Lower leg skin (tissue), 4 donors: Measurements from ENCODE around the gene CCDC40. TPM values are rescaled to one million over a fixed set of nuclear protein-coding genes. Genes with fewer than 3 reads are reported as not detected.

Experiments used
- DNase-seq, 2 donors: peaks; one replicate each; pipeline ENCODE4 v3.0.0-alpha.2; 2019; ENCODE audit warnings: low spot score in 2 of 2
- H3K4me3 ChIP-seq: fragments of 200-600 bp; sonication (generic); 2 replicates; pipeline ENCODE4 v1.5.1; 2017; ENCODE audit warnings: mild to moderate bottlenecking, low read depth; ENCODE audit not compliant: poor library complexity, severe bottlenecking
- CTCF ChIP-seq, 3 donors: fragments of 450-650 bp; IDR thresholded peaks; one replicate each; pipeline ENCODE4 v1.5.1; 2016; ENCODE audit warnings: antibody characterized with exemption in 3 of 3, mild to moderate bottlenecking in 3 of 3, moderate library complexity in 2 of 3
- POLR2A ChIP-seq, 2 donors: fragments of 450-650 bp; IDR thresholded peaks; one replicate each; pipeline ENCODE4 v1.6.1; 2016 to 2017; ENCODE audit warnings: antibody characterized with exemption in 2 of 2, mild to moderate bottlenecking in 1 of 2, moderate library complexity in 1 of 2
- WGBS, 2 donors: methylation state at CpG; one replicate each; pipeline ENCODE4 v1.1.5; 2018; 5-methylcytosine and 5-hydroxymethylcytosine counted together
- intact Hi-C: fragments of 100-400 bp; cut with DNase I; formaldehyde crosslinking; loops from one replicate; pipeline ENCODE4 v1.15.0; 2023; ENCODE audit warnings: low total_unique reads
- total RNA-seq, 4 donors: library from RNA; depleted of rRNA; stranded (reverse); fragments of >200 nt; gene quantifications; one replicate each; pipeline ENCODE4 v1.1.0, GENCODE V29; 2016

The CCDC40 gene
- total RNA-seq, 4 donors from 2014 or later: 1.2 to 5.8 (median 2.1) TPM

DNA sequence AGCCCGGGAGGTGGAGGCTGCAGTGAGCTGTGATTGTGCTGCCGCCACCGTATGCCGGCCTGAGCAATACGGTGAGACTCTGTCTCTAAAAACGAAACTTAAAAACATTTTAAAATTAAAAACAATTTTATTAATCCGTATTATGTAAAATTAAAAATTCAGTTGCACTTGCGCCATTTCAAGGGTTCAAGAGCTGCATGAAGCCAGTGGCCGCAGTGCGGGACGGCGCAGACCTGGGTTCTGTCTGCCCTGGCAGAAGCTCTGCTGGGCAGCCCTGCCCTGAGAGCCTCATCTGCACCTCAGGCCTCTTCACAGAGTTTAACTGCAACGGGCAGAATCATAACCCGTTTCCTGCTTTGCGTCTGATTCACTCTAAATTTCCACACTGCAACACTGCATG lies 32.5 kb upstream of the CCDC40 start:
- TF ChIP-seq CTCF (IDR thresholded peaks at IDR 0.05) (no peak), POLR2A (IDR thresholded peaks at IDR 0.05) (no peak)
- DNase-seq: no peak
- intact Hi-C loops: no loop called here
- 95% methylated on average over 15 of the region's 15 CpGs for WGBS, 2 donors
- H3K4me3 ChIP-seq: no peak overlapping the region

GRCh38 chr17:80005360-80006338 lies 30.8 kb upstream of the CCDC40 start:
- TF ChIP-seq CTCF (IDR thresholded peaks at IDR 0.05): peak in 1 of 3 donors; percentile 55
- no peak for TF ChIP-seq POLR2A (IDR thresholded peaks at IDR 0.05)
- DNase-seq: no peak
- intact Hi-C loops: loop anchor here (5.0 kb wide), 1 partner anchor 42 kb away; no protein-coding TSS in a partner anchor
- 47 to 55% methylated on average over 30 to 37 of the region's 37 CpGs for WGBS, 2 donors
- H3K4me3 ChIP-seq: no peak overlapping the region

DNA sequence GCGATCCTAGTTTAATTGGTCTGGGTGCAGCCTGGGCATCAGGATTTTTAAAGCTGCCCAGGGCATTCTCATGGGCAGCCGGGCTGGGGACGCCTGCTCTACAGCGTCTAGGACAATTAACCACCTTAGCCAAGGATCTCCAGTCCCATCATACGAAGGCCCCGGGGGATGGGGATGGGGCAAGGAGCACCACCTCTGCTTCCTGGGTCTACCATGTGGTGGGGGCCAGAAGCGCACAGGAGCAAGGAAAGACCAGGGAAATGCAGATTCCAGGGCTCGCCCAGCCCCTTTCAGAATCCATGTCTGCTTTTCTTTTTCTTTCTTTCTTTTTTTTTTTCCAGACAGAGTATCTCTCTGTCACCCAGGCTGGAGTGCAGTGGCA lies 30.1 kb upstream of the CCDC40 start:
- no peak overlapping the region for H3K4me3 ChIP-seq
- 61 to 82% methylated on average over 8 of the region's 8 CpGs for WGBS, 2 donors
- TF ChIP-seq POLR2A (IDR thresholded peaks at IDR 0.05) (no peak), CTCF (IDR thresholded peaks at IDR 0.05) (no peak)
- intact Hi-C loops: loop anchor here (5.0 kb wide), 1 partner anchor 41 kb away; no protein-coding TSS in a partner anchor
- no peak for DNase-seq

- intact Hi-C loops: loop anchor here (5.0 kb wide), 1 partner anchor 40 kb away; no protein-coding TSS in a partner anchor
- no peak for DNase-seq
- WGBS, 2 donors: 90 to 93% methylated on average over 21 to 29 of the region's 30 CpGs
- H3K4me3 ChIP-seq: no peak overlapping the region
- TF ChIP-seq CTCF (IDR thresholded peaks at IDR 0.05): no peak
- no peak for TF ChIP-seq POLR2A (IDR thresholded peaks at IDR 0.05)
Observed at GRCh38 chr17:80006811-80007752, 29.4 kb upstream of the CCDC40 start.

DNA sequence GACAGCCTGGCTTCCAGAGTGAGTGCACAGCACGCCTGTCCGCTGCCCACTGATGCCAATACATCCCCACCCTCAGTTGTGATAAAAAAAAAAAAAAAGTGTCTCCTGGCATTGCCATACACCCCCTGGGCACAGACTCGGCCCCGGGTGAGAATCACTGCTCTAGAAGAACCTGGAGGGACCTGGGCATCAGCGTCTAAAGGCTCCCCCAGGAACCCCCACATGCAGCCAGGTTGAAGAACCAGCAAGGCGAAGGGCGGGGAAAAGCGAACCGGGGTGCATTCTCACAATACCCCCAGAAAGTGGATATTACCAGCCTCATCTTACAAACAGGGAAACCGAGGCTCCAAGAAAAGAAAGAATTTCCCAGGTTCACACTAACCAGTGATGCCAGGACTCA lies 28.5 kb upstream of the CCDC40 start:
- TF ChIP-seq CTCF (IDR thresholded peaks at IDR 0.05) (no peak), POLR2A (IDR thresholded peaks at IDR 0.05) (no peak)
- no peak for DNase-seq
- H3K4me3 ChIP-seq: no peak overlapping the region
- WGBS, 2 donors: 73 to 82% methylated on average over 10 of the region's 10 CpGs
- intact Hi-C loops: loop anchor here (5.0 kb wide), 1 partner anchor 39 kb away; no protein-coding TSS in a partner anchor
